ENCODE measurements around the gene TSPAN33. TPM values are rescaled to one million over a fixed set of nuclear protein-coding genes. Genes with fewer than 3 reads are reported as not detected.

TSPAN33 gene
- total RNA-seq, 4 donors from 2014 or later, result 5.0 to 11.4 (median 7.5) TPM

DNA sequence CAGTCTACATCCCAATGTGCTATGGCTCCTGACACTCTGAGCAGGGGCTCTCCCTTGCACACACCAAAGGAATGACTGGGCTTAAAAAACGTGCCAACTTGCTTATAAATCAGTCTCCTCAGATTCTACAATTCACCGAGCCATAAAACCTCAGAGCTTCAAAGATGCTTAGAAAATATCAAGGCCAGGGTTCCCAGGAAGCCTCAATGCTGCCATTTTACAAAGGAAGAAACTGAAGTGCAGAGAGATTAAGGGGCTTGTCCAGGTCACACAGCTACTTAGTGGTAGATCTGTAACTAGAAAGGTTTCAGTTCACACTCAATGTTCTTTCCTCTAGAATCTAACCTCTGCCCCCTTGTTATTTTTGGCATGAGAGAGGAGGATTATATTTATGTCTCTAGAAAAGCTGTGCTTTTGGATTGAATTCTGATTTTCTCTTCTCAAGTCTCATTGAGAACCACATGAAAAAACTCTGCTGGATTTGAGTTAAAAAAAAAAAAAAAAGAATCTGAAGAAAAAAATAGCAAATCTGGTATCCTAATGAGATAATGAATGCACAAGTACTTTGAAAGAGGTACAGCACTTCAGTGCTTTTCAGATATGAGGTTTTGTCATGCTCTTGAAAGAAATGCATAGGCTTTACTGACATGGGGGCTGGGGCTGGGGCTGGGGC lies 22.3 kb upstream of the TSPAN33 start:
- Histone ChIP-seq H3K9me3 (no peaks in the 10 kb centered on the region), H3K27me3 (peaks cover 0 to 19% (median 0%) of the 10 kb centered on the region in 4 donors), H3K36me3 (no peaks in the 10 kb centered on the region), H3K27ac (replicated peaks in 1 of 4) (no peak overlapping the region), H3K4me3 (no peak overlapping the region), H3K4me1 (peaks cover 0 to 6% (median 0%) of the 10 kb centered on the region in 4 donors)
- intact Hi-C loops (cut with DNase I), result no loop called here
- no peak for DNase-seq (ENCODE audit: extremely low spot score)
- TF ChIP-seq CTCF (IDR thresholded peaks at IDR 0.05) (no peak), POLR2A (IDR thresholded peaks at IDR 0.05; ENCODE audit: low read depth) (no peak), POLR2AphosphoS5 (IDR thresholded peaks at IDR 0.05) (no peak), EP300 (IDR thresholded peaks at IDR 0.05) (no peak)
- 78% methylated on average over 2 of the region's 2 CpGs for WGBS

GRCh38 chr7:129122751-129123509 lies 21.6 kb upstream of the TSPAN33 start:
- no peak for DNase-seq (ENCODE audit: extremely low spot score)
- WGBS, result 89% methylated on average over 4 of the region's 4 CpGs
- Histone ChIP-seq H3K36me3 (no peaks in the 10 kb centered on the region), H3K4me3 (no peak overlapping the region), H3K4me1 (peaks cover 0 to 6% (median 0%) of the 10 kb centered on the region in 4 donors), H3K27me3 (peaks cover 0 to 25% (median 0%) of the 10 kb centered on the region in 4 donors), H3K9me3 (no peaks in the 10 kb centered on the region), H3K27ac (replicated peaks in 1 of 4) (no peak overlapping the region)
- TF ChIP-seq EP300 (IDR thresholded peaks at IDR 0.05) (no peak), CTCF (IDR thresholded peaks at IDR 0.05) (no peak), POLR2A (IDR thresholded peaks at IDR 0.05; ENCODE audit: low read depth) (no peak), POLR2AphosphoS5 (IDR thresholded peaks at IDR 0.05) (no peak)
- intact Hi-C loops (cut with DNase I), result no loop called here

GRCh38 chr7:129123510-129123857 lies 21.0 kb upstream of the TSPAN33 start:
- TF ChIP-seq POLR2A (IDR thresholded peaks at IDR 0.05; ENCODE audit: low read depth), result no peak
- TF ChIP-seq CTCF (IDR thresholded peaks at IDR 0.05), result no peak
- TF ChIP-seq POLR2AphosphoS5 (IDR thresholded peaks at IDR 0.05), result no peak
- TF ChIP-seq EP300 (IDR thresholded peaks at IDR 0.05), result no peak
- Histone ChIP-seq H3K36me3 (no peaks in the 10 kb centered on the region), H3K9me3 (no peaks in the 10 kb centered on the region), H3K27me3 (peaks cover 0 to 25% (median 0%) of the 10 kb centered on the region in 4 donors), H3K27ac (replicated peaks in 1 of 4) (no peak overlapping the region), H3K4me3 (no peak overlapping the region), H3K4me1 (peaks cover 0 to 6% (median 0%) of the 10 kb centered on the region in 4 donors)
- intact Hi-C loops (cut with DNase I), result no loop called here
- no peak for DNase-seq (ENCODE audit: extremely low spot score)
- 91% methylated on average over 4 of the region's 4 CpGs for WGBS

DNA sequence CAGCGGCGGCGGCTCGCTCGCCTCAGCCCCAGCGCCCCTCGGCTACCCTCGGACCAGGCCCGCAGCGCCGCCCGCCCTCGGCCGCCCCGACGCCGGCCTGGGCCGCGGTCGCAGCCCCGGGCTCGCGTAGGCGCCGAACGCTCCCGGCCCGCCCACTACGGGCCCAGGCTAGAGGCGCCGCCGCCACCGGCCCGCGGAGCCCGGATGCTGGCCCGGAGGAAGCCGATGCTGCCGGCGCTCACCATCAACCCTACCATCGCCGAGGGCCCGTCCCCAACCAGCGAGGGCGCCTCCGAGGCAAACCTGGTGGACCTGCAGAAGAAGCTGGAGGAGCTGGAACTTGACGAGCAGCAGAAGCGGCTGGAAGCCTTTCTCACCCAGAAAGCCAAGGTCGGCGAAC lies 18.2 kb upstream of the TSPAN33 start:
- no peak for DNase-seq (ENCODE audit: extremely low spot score)
- Histone ChIP-seq H3K27me3 (peaks cover 0 to 25% (median 0%) of the 10 kb centered on the region in 4 donors), H3K9me3 (no peaks in the 10 kb centered on the region), H3K4me1 (peaks cover 0 to 6% (median 0%) of the 10 kb centered on the region in 4 donors), H3K27ac (replicated peaks in 1 of 4) (no peak overlapping the region), H3K4me3 (no peak overlapping the region), H3K36me3 (no peaks in the 10 kb centered on the region)
- TF ChIP-seq POLR2A (IDR thresholded peaks at IDR 0.05; ENCODE audit: low read depth), result no peak
- no peak for TF ChIP-seq EP300 (IDR thresholded peaks at IDR 0.05)
- no peak for TF ChIP-seq CTCF (IDR thresholded peaks at IDR 0.05)
- TF ChIP-seq POLR2AphosphoS5 (IDR thresholded peaks at IDR 0.05), result no peak
- 59% methylated on average over 26 of the region's 50 CpGs for WGBS
- intact Hi-C loops (cut with DNase I), result no loop called here
